Measurements from ENCODE around the gene UBE3A.

Gene UBE3A

GRCh38 chr15:25408428-25408827, 30.4 kb downstream of the UBE3A start:
- no peak overlapping the region for H2BK12ac ChIP-seq (ENCODE audit: low read length in 2 of 2)
- H3K4me2 ChIP-seq (ENCODE audit: low read length, poor library complexity, severe bottlenecking): no peak overlapping the region
- no peak overlapping the region for H3K4ac ChIP-seq (ENCODE audit: low read depth in 1 of 2, low read length in 2 of 2)
- H3K79me1 ChIP-seq (replicated peaks; ENCODE audit: low read length, poor library complexity, severe bottlenecking): peaks cover 8% of the 10 kb centered on the region
- no peak overlapping the region for H4K8ac ChIP-seq (ENCODE audit: low read length)
- WGBS: 100% methylated on average over 1 of the region's 2 CpGs
- no peak overlapping the region for H3K14ac ChIP-seq (ENCODE audit: low read length in 2 of 2)
- no peak overlapping the region for H3K4me3 ChIP-seq (ENCODE audit: insufficient read depth in 1 of 2, low read depth in 1 of 2, low read length in 2 of 2)
- H2AK5ac ChIP-seq (ENCODE audit: low read length, severe bottlenecking): no peak overlapping the region
- H3K27ac ChIP-seq (ENCODE audit: low read length, poor library complexity, severe bottlenecking): no peak overlapping the region
- no peak overlapping the region for H2BK5ac ChIP-seq (ENCODE audit: low read depth, low read length, poor library complexity, severe bottlenecking)
- H3K36me3 ChIP-seq (ENCODE audit: control insufficient read depth in 1 of 2, insufficient read depth in 2 of 2, low read depth in 1 of 2, low read length in 2 of 2): peaks cover 3 to 29% of the 10 kb centered on the region in 2 experiments
- DNase-seq: no peak
- no peak overlapping the region for H2BK15ac ChIP-seq (ENCODE audit: low read depth, poor library complexity, severe bottlenecking)
- H4K91ac ChIP-seq (ENCODE audit: low read length): no peak overlapping the region
- H3K4me1 ChIP-seq (ENCODE audit: control insufficient read depth, insufficient read depth, low read depth, low read length): no peaks in the 10 kb centered on the region
- no peak overlapping the region for H3K23ac ChIP-seq (ENCODE audit: low read length in 2 of 2)
- no peaks in the 10 kb centered on the region for H3K9me3 ChIP-seq (ENCODE audit: control insufficient read depth, low read length)
- H3K9ac ChIP-seq (ENCODE audit: low read length): no peak overlapping the region
- H2AFZ ChIP-seq (ENCODE audit: low read depth, low read length): no peak overlapping the region
- no peak overlapping the region for H2BK120ac ChIP-seq (ENCODE audit: low read depth, low read length)
- no peak overlapping the region for H3K18ac ChIP-seq (ENCODE audit: low read depth in 1 of 2, low read length in 2 of 2)
- no peaks in the 10 kb centered on the region for H3K27me3 ChIP-seq (ENCODE audit: control insufficient read depth in 1 of 2, insufficient read depth in 1 of 2, low read length in 2 of 2)

- H2AK5ac ChIP-seq (ENCODE audit: low read length, severe bottlenecking): no peak overlapping the region
- no peak overlapping the region for H3K27ac ChIP-seq (ENCODE audit: low read length, poor library complexity, severe bottlenecking)
- no peak overlapping the region for H2AFZ ChIP-seq (ENCODE audit: low read depth, low read length)
- H3K4me2 ChIP-seq (ENCODE audit: low read length, poor library complexity, severe bottlenecking): no peak overlapping the region
- H3K14ac ChIP-seq (ENCODE audit: low read length in 2 of 2): peak overlapping the region in 1 of 2 experiments; percentile 28
- H3K4me1 ChIP-seq (ENCODE audit: control insufficient read depth, insufficient read depth, low read depth, low read length): no peaks in the 10 kb centered on the region
- no peak overlapping the region for H2BK5ac ChIP-seq (ENCODE audit: low read depth, low read length, poor library complexity, severe bottlenecking)
- H3K9me3 ChIP-seq (ENCODE audit: control insufficient read depth, low read length): no peaks in the 10 kb centered on the region
- H3K4me3 ChIP-seq (ENCODE audit: insufficient read depth in 1 of 2, low read depth in 1 of 2, low read length in 2 of 2): no peak overlapping the region
- no peaks in the 10 kb centered on the region for H3K27me3 ChIP-seq (ENCODE audit: control insufficient read depth in 1 of 2, insufficient read depth in 1 of 2, low read length in 2 of 2)
- no peak overlapping the region for H3K4ac ChIP-seq (ENCODE audit: low read depth in 1 of 2, low read length in 2 of 2)
- no peak overlapping the region for H4K8ac ChIP-seq (ENCODE audit: low read length)
- peak overlapping the region in 1 of 2 experiments; percentile 12 for H3K18ac ChIP-seq (ENCODE audit: low read depth in 1 of 2, low read length in 2 of 2)
- H2BK15ac ChIP-seq (ENCODE audit: low read depth, poor library complexity, severe bottlenecking): no peak overlapping the region
- peaks cover 3 to 34% of the 10 kb centered on the region in 2 experiments for H3K36me3 ChIP-seq (ENCODE audit: control insufficient read depth in 1 of 2, insufficient read depth in 2 of 2, low read depth in 1 of 2, low read length in 2 of 2)
- no peak overlapping the region for H2BK12ac ChIP-seq (ENCODE audit: low read length in 2 of 2)
- peaks cover 8% of the 10 kb centered on the region for H3K79me1 ChIP-seq (replicated peaks; ENCODE audit: low read length, poor library complexity, severe bottlenecking)
- H3K9ac ChIP-seq (ENCODE audit: low read length): no peak overlapping the region
- H4K91ac ChIP-seq (ENCODE audit: low read length): no peak overlapping the region
- no peak for DNase-seq
- H2BK120ac ChIP-seq (ENCODE audit: low read depth, low read length): no peak overlapping the region
- 96% methylated on average over 2 of the region's 4 CpGs for WGBS
- no peak overlapping the region for H3K23ac ChIP-seq (ENCODE audit: low read length in 2 of 2)
Measured at GRCh38 chr15:25407950-25408349, 30.9 kb downstream of the UBE3A start.

GRCh38 chr15:25406846-25407245, 32.0 kb downstream of the UBE3A start:
- Histone ChIP-seq H2AFZ (ENCODE audit: low read depth, low read length) (no peak overlapping the region), H2BK120ac (ENCODE audit: low read depth, low read length) (no peak overlapping the region), H3K23ac (ENCODE audit: low read length in 2 of 2) (no peak overlapping the region), H3K79me1 (replicated peaks; ENCODE audit: low read length, poor library complexity, severe bottlenecking) (peaks cover 17% of the 10 kb centered on the region), H3K4me1 (ENCODE audit: control insufficient read depth, insufficient read depth, low read depth, low read length) (no peaks in the 10 kb centered on the region), H4K91ac (ENCODE audit: low read length) (no peak overlapping the region), H3K9ac (ENCODE audit: low read length) (no peak overlapping the region), H2AK5ac (ENCODE audit: low read length, severe bottlenecking) (no peak overlapping the region), H3K27ac (ENCODE audit: low read length, poor library complexity, severe bottlenecking) (no peak overlapping the region), H2BK15ac (ENCODE audit: low read depth, poor library complexity, severe bottlenecking) (no peak overlapping the region), H3K4ac (ENCODE audit: low read depth in 1 of 2, low read length in 2 of 2) (no peak overlapping the region), H4K8ac (ENCODE audit: low read length) (no peak overlapping the region), H3K9me3 (ENCODE audit: control insufficient read depth, low read length) (peaks cover 8% of the 10 kb centered on the region), H3K14ac (ENCODE audit: low read length in 2 of 2) (no peak overlapping the region), H3K36me3 (ENCODE audit: control insufficient read depth in 1 of 2, insufficient read depth in 2 of 2, low read depth in 1 of 2, low read length in 2 of 2) (peaks cover 10 to 45% of the 10 kb centered on the region in 2 experiments), H3K27me3 (ENCODE audit: control insufficient read depth in 1 of 2, insufficient read depth in 1 of 2, low read length in 2 of 2) (no peaks in the 10 kb centered on the region), H3K4me3 (ENCODE audit: insufficient read depth in 1 of 2, low read depth in 1 of 2, low read length in 2 of 2) (no peak overlapping the region), H2BK12ac (ENCODE audit: low read length in 2 of 2) (no peak overlapping the region), H3K18ac (ENCODE audit: low read depth in 1 of 2, low read length in 2 of 2) (no peak overlapping the region), H3K4me2 (ENCODE audit: low read length, poor library complexity, severe bottlenecking) (no peak overlapping the region), H2BK5ac (ENCODE audit: low read depth, low read length, poor library complexity, severe bottlenecking) (no peak overlapping the region)
- no peak for DNase-seq
- 96% methylated on average over 1 of the region's 1 CpG for WGBS

- DNase-seq: no peak
- H2AK5ac ChIP-seq (ENCODE audit: low read length, severe bottlenecking): no peak overlapping the region
- no peaks in the 10 kb centered on the region for H3K27me3 ChIP-seq (ENCODE audit: control insufficient read depth in 1 of 2, insufficient read depth in 1 of 2, low read length in 2 of 2)
- no peak overlapping the region for H3K4me3 ChIP-seq (ENCODE audit: insufficient read depth in 1 of 2, low read depth in 1 of 2, low read length in 2 of 2)
- H3K9ac ChIP-seq (ENCODE audit: low read length): no peak overlapping the region
- no peak overlapping the region for H3K4me2 ChIP-seq (ENCODE audit: low read length, poor library complexity, severe bottlenecking)
- H2BK15ac ChIP-seq (ENCODE audit: low read depth, poor library complexity, severe bottlenecking): no peak overlapping the region
- peaks cover 17% of the 10 kb centered on the region for H3K79me1 ChIP-seq (replicated peaks; ENCODE audit: low read length, poor library complexity, severe bottlenecking)
- H4K8ac ChIP-seq (ENCODE audit: low read length): no peak overlapping the region
- no peak overlapping the region for H4K91ac ChIP-seq (ENCODE audit: low read length)
- no peak overlapping the region for H3K4ac ChIP-seq (ENCODE audit: low read depth in 1 of 2, low read length in 2 of 2)
- no peak overlapping the region for H2AFZ ChIP-seq (ENCODE audit: low read depth, low read length)
- WGBS: no CpG with 5 or more reads among the region's 1 CpG
- H3K27ac ChIP-seq (ENCODE audit: low read length, poor library complexity, severe bottlenecking): no peak overlapping the region
- no peak overlapping the region for H2BK5ac ChIP-seq (ENCODE audit: low read depth, low read length, poor library complexity, severe bottlenecking)
- no peak overlapping the region for H2BK120ac ChIP-seq (ENCODE audit: low read depth, low read length)
- H3K18ac ChIP-seq (ENCODE audit: low read depth in 1 of 2, low read length in 2 of 2): no peak overlapping the region
- H3K9me3 ChIP-seq (ENCODE audit: control insufficient read depth, low read length): peaks cover 8% of the 10 kb centered on the region
- H3K14ac ChIP-seq (ENCODE audit: low read length in 2 of 2): no peak overlapping the region
- H3K36me3 ChIP-seq (ENCODE audit: control insufficient read depth in 1 of 2, insufficient read depth in 2 of 2, low read depth in 1 of 2, low read length in 2 of 2): peaks cover 10 to 45% of the 10 kb centered on the region in 2 experiments
- H2BK12ac ChIP-seq (ENCODE audit: low read length in 2 of 2): no peak overlapping the region
- no peaks in the 10 kb centered on the region for H3K4me1 ChIP-seq (ENCODE audit: control insufficient read depth, insufficient read depth, low read depth, low read length)
- H3K23ac ChIP-seq (ENCODE audit: low read length in 2 of 2): no peak overlapping the region
Measured at GRCh38 chr15:25406261-25406660, 32.6 kb downstream of the UBE3A start.

All from mesenchymal stem cell (in vitro differentiated cells and primary cell).